NT2/D1 (cell line): ENCODE data around the gene MAP3K5.

ENCODE experiments used
- DNase-seq: peaks from one replicate; pipeline ENCODE4 v3.0.0-alpha.2; 2011; ENCODE audit warnings: low read depth, low spot score
- H3K27me3 ChIP-seq: 2 replicates; pipeline ENCODE4 v1.6.0; 2011; ENCODE audit warnings: mild to moderate bottlenecking; ENCODE audit not compliant: insufficient read length, insufficient read depth
- H3K36me3 ChIP-seq: 2 replicates; pipeline ENCODE4 v1.6.1; 2011; ENCODE audit warnings: mild to moderate bottlenecking, low read length, mixed read lengths; ENCODE audit not compliant: insufficient read depth, insufficient read length
- H3K4me1 ChIP-seq: 2 replicates; pipeline ENCODE4 v1.5.1; 2011; ENCODE audit not compliant: insufficient read depth, insufficient read length
- H3K4me3 ChIP-seq: 2 replicates; pipeline ENCODE4 v1.5.1; 2011; ENCODE audit warnings: low read depth; ENCODE audit not compliant: insufficient read length
- H3K9ac ChIP-seq: 2 replicates; pipeline ENCODE4 v1.6.0; 2011; ENCODE audit warnings: low read depth; ENCODE audit not compliant: insufficient read length
- H3K9me3 ChIP-seq: 2 replicates; pipeline ENCODE4 v1.5.1; 2011; ENCODE audit warnings: mild to moderate bottlenecking, low read length; ENCODE audit not compliant: insufficient read depth
- SUZ12 ChIP-seq: IDR thresholded peaks from 2 replicates; pipeline ENCODE4 v1.6.1; 2011; ENCODE audit not compliant: insufficient read length, insufficient read depth; ENCODE audit errors: extremely low read depth
- YY1 ChIP-seq: IDR thresholded peaks from 2 replicates; pipeline ENCODE4 v1.6.1; 2011; ENCODE audit not compliant: insufficient read length, insufficient read depth
- ZNF274 ChIP-seq: IDR thresholded peaks from 2 replicates; pipeline ENCODE4 v1.6.1; 2011; ENCODE audit warnings: mild to moderate bottlenecking, low read depth, low read length

The MAP3K5 gene

GRCh38 chr6:136752554-136752953, 39.7 kb downstream of the MAP3K5 start:
- Histone ChIP-seq H3K4me1 (peaks cover 2% of the 10 kb centered on the region), H3K9me3 (no peaks in the 10 kb centered on the region), H3K9ac (no peak overlapping the region), H3K27me3 (no peaks in the 10 kb centered on the region), H3K4me3 (no peak overlapping the region), H3K36me3 (no peaks in the 10 kb centered on the region)
- no peak for DNase-seq
- no peak for TF ChIP-seq ZNF274
- no peak for TF ChIP-seq SUZ12
- TF ChIP-seq YY1 = no peak

DNA sequence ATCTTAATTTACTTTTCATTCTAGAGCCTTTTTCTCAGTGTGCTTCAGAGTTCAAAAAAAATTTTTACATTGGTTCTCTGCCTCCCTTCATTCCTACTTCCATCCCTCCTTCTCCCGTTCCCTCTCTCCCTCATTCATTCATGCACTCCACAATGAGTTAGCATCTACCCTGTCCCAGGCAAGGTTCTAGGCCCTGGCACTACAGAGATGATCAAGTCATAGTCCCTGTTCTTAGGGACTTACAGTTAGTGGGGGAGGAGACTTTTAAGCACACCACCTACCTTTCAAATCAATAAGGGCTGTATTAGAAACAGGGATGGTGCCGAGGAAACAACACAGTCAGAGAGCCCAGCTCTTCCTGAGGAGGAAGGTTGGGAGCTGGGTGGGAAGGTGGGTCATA, 40.3 kb downstream of the MAP3K5 start:
- H3K9me3 ChIP-seq = no peaks in the 10 kb centered on the region
- no peak overlapping the region for H3K4me3 ChIP-seq
- H3K36me3 ChIP-seq = no peaks in the 10 kb centered on the region
- no peaks in the 10 kb centered on the region for H3K27me3 ChIP-seq
- H3K4me1 ChIP-seq = peaks cover 2% of the 10 kb centered on the region
- no peak for TF ChIP-seq ZNF274
- H3K9ac ChIP-seq = no peak overlapping the region
- DNase-seq = no peak

- H3K9ac ChIP-seq = no peak overlapping the region
- TF ChIP-seq SUZ12 (no peak), ZNF274 (no peak), YY1 (no peak)
- H3K4me1 ChIP-seq = peaks cover 2% of the 10 kb centered on the region
- H3K27me3 ChIP-seq = no peaks in the 10 kb centered on the region
- no peak overlapping the region for H3K4me3 ChIP-seq
- no peaks in the 10 kb centered on the region for H3K36me3 ChIP-seq
- no peak for DNase-seq
- H3K9me3 ChIP-seq = no peaks in the 10 kb centered on the region
Measured at GRCh38 chr6:136751522-136751956, 40.7 kb downstream of the MAP3K5 start.

DNA sequence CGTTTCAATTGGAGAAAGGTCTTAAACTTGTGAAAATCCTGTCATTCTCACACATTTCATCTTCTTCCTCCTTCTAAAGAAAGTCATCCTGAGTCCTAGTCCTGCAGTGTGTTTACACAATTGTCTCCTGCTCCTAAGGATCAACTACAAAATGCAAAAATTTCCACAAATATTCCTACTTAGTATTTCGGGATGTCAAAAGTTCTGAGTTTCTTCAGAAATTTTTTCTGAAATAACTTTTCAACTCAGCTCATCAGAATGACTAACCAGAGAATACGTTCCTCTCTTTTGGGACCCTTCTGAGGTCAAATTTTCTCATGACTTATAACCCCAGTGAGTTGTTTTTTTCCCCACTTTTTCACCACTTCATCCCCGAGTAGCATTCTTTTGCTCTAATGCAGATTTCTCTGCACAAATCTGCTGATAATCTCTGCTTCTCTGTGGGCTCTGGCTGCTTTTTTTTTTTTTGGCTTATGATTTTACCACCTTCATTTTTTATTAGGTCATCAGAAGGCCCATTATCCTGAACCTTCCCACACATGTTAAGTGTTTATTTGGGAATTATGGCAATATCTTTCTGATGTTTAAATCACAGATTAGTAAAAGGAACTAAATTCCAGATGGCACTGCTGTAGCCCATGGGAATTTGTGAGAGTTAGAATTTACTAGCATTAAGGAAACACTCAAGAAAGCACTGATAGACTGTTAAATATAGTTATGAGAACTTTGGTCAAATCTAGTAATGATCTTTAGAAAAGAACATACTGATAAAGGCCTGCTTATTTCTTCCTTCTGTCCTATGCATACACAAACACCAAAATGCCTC, 41.4 kb downstream of the MAP3K5 start:
- DNase-seq = no peak
- Histone ChIP-seq H3K36me3 (no peaks in the 10 kb centered on the region), H3K4me3 (no peak overlapping the region), H3K9ac (no peak overlapping the region), H3K4me1 (peaks cover 2% of the 10 kb centered on the region), H3K9me3 (no peaks in the 10 kb centered on the region), H3K27me3 (no peaks in the 10 kb centered on the region)
- no peak for TF ChIP-seq YY1
- no peak for TF ChIP-seq ZNF274
- no peak for TF ChIP-seq SUZ12

DNA sequence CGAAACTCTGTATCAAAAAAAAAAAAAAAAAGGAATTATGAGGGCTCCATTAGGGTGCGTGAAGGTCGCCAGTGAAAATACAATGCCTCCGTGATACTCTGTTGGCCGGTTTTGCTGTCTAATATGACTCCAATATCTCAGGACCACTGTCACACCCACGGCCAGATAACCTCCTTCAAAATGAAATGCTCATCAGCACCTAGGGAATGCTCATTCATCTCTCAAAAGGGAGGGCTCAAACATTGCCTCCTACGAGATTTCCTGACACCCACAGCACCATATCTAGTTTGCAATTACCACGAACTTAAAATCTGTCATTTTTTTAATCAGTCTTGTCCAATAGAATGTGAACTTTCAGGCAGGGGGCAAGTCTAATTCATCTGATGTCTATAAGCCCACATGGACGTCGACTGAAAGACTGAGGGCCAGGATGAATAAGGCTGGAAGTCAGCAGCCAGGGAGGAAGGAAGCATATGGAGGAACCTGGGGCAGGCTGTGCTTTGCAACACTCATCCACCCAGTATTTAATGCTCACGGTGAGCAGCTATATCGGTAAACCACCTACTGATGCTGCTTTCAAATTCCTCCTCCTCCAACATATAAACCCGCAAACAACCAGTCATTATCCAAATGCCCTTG, 42.8 kb downstream of the MAP3K5 start:
- Histone ChIP-seq H3K4me1 (peaks cover 2% of the 10 kb centered on the region), H3K4me3 (no peak overlapping the region), H3K27me3 (no peaks in the 10 kb centered on the region), H3K9me3 (no peaks in the 10 kb centered on the region), H3K9ac (no peak overlapping the region), H3K36me3 (no peaks in the 10 kb centered on the region)
- DNase-seq = no peak
- TF ChIP-seq SUZ12 = no peak
- no peak for TF ChIP-seq YY1
- TF ChIP-seq ZNF274 = no peak

GRCh38 chr6:136747507-136747906, 44.8 kb downstream of the MAP3K5 start:
- Histone ChIP-seq H3K27me3 (no peaks in the 10 kb centered on the region), H3K9ac (no peak overlapping the region), H3K36me3 (no peaks in the 10 kb centered on the region), H3K4me1 (no peaks in the 10 kb centered on the region), H3K9me3 (no peaks in the 10 kb centered on the region), H3K4me3 (no peak overlapping the region)
- no peak for TF ChIP-seq ZNF274
- TF ChIP-seq SUZ12 = no peak
- TF ChIP-seq YY1 = no peak
- DNase-seq = no peak

GRCh38 chr6:136745300-136745699, 47.0 kb downstream of the MAP3K5 start:
- DNase-seq = no peak
- H3K36me3 ChIP-seq = no peaks in the 10 kb centered on the region
- no peak overlapping the region for H3K4me3 ChIP-seq
- H3K27me3 ChIP-seq = no peaks in the 10 kb centered on the region
- no peaks in the 10 kb centered on the region for H3K4me1 ChIP-seq
- TF ChIP-seq YY1 (no peak), SUZ12 (no peak)
- no peak overlapping the region for H3K9ac ChIP-seq
- no peaks in the 10 kb centered on the region for H3K9me3 ChIP-seq
